GM12891 (cell line): ENCODE data around the gene RHBDD2.

Source experiments
- POLR2A ChIP-seq: IDR thresholded peaks from 2 replicates; pipeline ENCODE4 v1.6.1; 2011; ENCODE audit warnings: low read depth, low read length, control low read depth
- POLR2AphosphoS5 ChIP-seq: IDR thresholded peaks from 2 replicates; pipeline ENCODE4 v1.6.1; 2011; ENCODE audit warnings: low read depth, low read length, control low read depth
- SPI1 ChIP-seq: IDR thresholded peaks from 2 replicates; pipeline ENCODE4 v1.6.1; 2011; ENCODE audit warnings: low read depth, low read length, control low read depth

DNA sequence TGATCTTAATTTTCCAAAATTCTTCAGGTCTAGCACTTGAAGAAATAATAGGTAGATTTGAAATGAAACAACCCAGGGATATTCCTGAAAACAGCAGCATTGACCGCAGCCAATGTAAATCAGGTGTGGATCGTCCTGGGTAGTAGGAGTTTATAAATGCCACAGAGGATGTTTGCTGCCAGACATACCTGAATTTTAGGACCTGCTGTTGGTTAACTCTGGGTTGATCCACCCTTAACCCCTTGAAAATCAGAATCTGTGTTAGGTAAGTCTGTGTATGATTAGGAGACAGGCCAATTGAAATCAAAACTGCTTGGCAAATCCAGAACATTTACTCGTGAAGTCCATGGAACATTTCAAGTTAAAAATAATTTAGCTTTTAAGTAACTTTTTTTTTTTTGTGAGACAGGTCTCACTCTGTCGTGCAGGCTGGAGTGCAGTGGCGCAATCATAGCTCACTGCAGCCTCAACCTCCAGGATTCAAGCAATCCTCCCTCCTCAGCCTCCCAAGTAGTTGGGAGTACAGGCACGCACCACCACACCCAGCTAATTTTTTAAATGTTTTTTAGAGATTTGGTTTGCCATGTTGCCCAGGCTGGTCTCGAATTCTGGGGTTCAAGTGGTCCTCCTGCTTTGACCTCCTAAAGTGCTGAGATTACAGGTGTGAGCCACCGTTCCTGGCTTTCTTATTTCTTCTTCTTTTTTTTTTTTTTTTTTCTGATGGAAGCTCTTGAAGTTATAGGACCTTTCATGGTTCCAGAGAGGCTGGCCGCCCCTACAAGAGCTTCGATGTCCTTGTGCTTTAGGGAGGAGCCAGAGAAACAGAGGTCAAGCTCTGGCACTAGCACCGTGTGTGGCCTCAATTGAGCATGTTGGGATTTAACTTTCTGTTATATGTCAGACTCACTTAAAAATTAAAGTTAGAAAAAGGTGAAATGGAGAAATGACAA lies 38.1 kb downstream of the RHBDD2 start:
- no peak for TF ChIP-seq POLR2A
- no peak for TF ChIP-seq SPI1
- TF ChIP-seq POLR2AphosphoS5, result no peak
